ENCODE data around the gene FBXO15. TPM values are rescaled to one million over a fixed set of nuclear protein-coding genes. Genes with fewer than 3 reads are reported as not detected.

The FBXO15 gene
- total and polyA plus RNA-seq, 8 donors: 0.62 to 31.0 (median 0.84) TPM; not detected in 4

DNA sequence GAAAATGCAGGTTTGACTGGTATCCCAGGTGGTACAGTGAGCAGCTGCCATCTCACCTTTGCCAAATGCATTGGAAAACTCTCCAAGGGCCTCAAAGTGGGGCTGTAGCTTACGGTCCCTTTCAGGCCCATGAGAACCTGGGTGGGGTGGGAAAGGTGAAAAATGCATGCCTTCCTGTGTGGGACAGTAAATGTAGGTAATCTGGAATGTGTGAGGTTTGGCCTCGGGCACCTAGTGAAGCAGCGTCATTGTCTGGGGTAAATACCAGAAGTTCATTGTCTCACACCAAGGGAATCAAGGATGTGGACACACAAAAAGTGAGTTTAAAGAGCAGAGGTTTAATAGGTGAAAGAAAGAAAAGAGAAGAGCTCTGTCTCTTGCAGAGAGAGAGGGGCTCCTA is 37.2 kb upstream of the FBXO15 start:
- H3K27me3 ChIP-seq: peaks cover 0 to 33% (median 0%) of the 10 kb centered on the region in 3 donors
- no peaks in the 10 kb centered on the region for H3K36me3 ChIP-seq
- TF ChIP-seq EP300 (IDR thresholded peaks at IDR 0.05): no peak
- no peak for TF ChIP-seq POLR2A (IDR thresholded peaks at IDR 0.05)
- no peak for TF ChIP-seq CTCF (IDR thresholded peaks at IDR 0.05)
- H3K4me3 ChIP-seq: no peak overlapping the region
- intact Hi-C loops (cut with DNase I; ENCODE audit: low total_unique reads): no loop called here
- H3K27ac ChIP-seq: no peak overlapping the region
- DNase-seq: no peak
- H3K9me3 ChIP-seq: no peaks in the 10 kb centered on the region
- H3K4me1 ChIP-seq: no peaks in the 10 kb centered on the region
- WGBS, 5 donors: 50 to 62% (median 58%) methylated on average over 3 of the region's 3 CpGs

- Histone ChIP-seq H3K4me1 (no peaks in the 10 kb centered on the region), H3K4me3 (no peak overlapping the region), H3K27ac (no peak overlapping the region), H3K9me3 (no peaks in the 10 kb centered on the region), H3K27me3 (peaks cover 0 to 30% (median 0%) of the 10 kb centered on the region in 3 donors), H3K36me3 (no peaks in the 10 kb centered on the region)
- intact Hi-C loops (cut with DNase I; ENCODE audit: low total_unique reads): no loop called here
- TF ChIP-seq POLR2AphosphoS5 (IDR thresholded peaks at IDR 0.05) (no peak), CTCF (IDR thresholded peaks at IDR 0.05) (no peak), POLR2A (IDR thresholded peaks at IDR 0.05) (no peak), EP300 (IDR thresholded peaks at IDR 0.05) (no peak)
- peak in 1 of 2 donors; percentile 44 for DNase-seq
- 19 to 52% (median 38%) methylated on average over 3 of the region's 3 CpGs for WGBS, 5 donors
These were observed 35.5 kb upstream of the FBXO15 start for GRCh38 chr18:74183130-74183529.

DNA sequence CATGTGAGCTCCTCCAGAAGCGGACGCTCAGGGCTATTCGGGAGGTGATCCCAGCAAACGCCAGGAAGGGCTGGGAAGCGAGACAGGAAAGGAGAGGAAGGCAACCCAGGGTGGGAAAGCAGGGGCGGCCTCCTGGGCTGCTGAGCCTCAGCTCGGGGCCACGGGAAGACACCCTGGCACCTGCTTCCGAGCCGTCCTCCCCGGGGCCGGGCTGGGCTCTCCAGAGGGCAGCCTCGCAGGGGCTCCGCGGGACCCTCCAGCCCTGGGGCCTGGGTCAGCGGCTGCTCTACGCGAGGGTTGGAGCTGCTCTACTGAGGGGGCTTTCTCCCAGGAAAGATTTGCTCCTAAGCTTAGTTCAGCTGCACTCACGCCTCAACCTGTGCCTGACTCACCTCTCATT is 34.7 kb upstream of the FBXO15 start:
- H3K27me3 ChIP-seq: peaks cover 0 to 32% (median 0%) of the 10 kb centered on the region in 3 donors
- H3K36me3 ChIP-seq: no peaks in the 10 kb centered on the region
- TF ChIP-seq POLR2AphosphoS5 (IDR thresholded peaks at IDR 0.05) (no peak), CTCF (IDR thresholded peaks at IDR 0.05) (no peak), POLR2A (IDR thresholded peaks at IDR 0.05) (no peak), EP300 (IDR thresholded peaks at IDR 0.05) (no peak)
- 85 to 97% (median 91%) methylated on average over 14 to 19 of the region's 19 CpGs for WGBS, 5 donors
- DNase-seq: no peak
- no peaks in the 10 kb centered on the region for H3K9me3 ChIP-seq
- no peak overlapping the region for H3K4me3 ChIP-seq
- no peak overlapping the region for H3K27ac ChIP-seq
- H3K4me1 ChIP-seq: no peaks in the 10 kb centered on the region
- intact Hi-C loops (cut with DNase I; ENCODE audit: low total_unique reads): no loop called here

GRCh38 chr18:74179623-74180199 is 32.1 kb upstream of the FBXO15 start:
- Histone ChIP-seq H3K4me1 (no peaks in the 10 kb centered on the region), H3K27ac (no peak overlapping the region), H3K36me3 (no peaks in the 10 kb centered on the region), H3K4me3 (no peak overlapping the region), H3K27me3 (peaks cover 0 to 44% (median 0%) of the 10 kb centered on the region in 3 donors), H3K9me3 (no peaks in the 10 kb centered on the region)
- intact Hi-C loops (cut with DNase I; ENCODE audit: low total_unique reads): no loop called here
- TF ChIP-seq EP300 (IDR thresholded peaks at IDR 0.05) (no peak), POLR2A (IDR thresholded peaks at IDR 0.05) (no peak), CTCF (IDR thresholded peaks at IDR 0.05) (no peak), POLR2AphosphoS5 (IDR thresholded peaks at IDR 0.05) (no peak)
- no peak for DNase-seq
- 76 to 82% (median 78%) methylated on average over 10 of the region's 10 CpGs for WGBS, 5 donors
